GM21723 (cell line): ENCODE data around the gene UMPS.
"Not testable (repeated sequence)": the region's sequence is repeated elsewhere in the genome, so short reads cannot be mapped to it uniquely, and the experiment has no call there.

Source experiments
- ATAC-seq: cut with Tn5 transposase; IDR thresholded peaks from one replicate; pipeline ENCODE4 v1.9.1; 2021; ENCODE audit warnings: mild to moderate bottlenecking, moderate library complexity; ENCODE audit not compliant: unreplicated experiment

UMPS gene

DNA sequence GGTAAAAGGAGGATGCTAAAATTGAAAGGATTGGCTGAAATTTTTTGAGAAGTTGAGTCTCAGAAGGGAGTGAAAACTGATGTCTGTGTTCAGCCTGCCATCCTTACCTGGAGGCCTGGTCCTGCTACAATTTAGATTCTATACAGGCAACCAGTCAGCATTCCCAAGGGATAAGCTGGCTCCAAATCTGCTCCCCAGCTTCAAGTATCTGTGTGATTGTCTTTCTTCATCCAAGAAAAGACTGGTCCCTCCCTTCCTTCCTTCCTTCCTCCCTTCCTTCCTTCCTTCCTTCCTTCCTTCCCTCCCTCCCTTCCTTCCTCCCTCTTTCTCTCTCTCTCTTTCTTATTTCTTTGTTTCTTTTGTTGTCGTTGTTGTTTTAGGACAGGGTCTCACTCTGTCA lies 24.7 kb upstream of the UMPS start:
- no peak for ATAC-seq

DNA sequence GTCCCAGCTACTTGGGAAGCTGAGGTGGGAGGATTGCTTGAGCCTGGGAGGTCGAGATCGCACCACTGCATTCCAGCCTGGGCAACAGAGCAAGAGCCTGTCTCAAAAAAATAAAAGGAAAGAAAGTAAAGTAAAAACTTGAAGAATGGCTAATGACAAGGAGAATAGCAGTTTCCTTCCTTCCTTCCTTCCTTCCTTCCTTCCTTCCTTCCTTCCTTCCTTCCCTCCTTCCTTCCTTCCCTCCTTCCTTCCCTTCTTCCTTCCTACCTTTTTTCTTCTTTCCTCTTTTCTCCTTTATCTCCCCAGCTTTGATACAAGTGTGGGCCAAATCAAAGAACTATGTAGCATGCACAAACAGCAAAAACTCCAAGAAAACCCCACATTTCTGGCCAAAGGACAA lies 23.0 kb upstream of the UMPS start:
- not testable (repeated sequence) for ATAC-seq

DNA sequence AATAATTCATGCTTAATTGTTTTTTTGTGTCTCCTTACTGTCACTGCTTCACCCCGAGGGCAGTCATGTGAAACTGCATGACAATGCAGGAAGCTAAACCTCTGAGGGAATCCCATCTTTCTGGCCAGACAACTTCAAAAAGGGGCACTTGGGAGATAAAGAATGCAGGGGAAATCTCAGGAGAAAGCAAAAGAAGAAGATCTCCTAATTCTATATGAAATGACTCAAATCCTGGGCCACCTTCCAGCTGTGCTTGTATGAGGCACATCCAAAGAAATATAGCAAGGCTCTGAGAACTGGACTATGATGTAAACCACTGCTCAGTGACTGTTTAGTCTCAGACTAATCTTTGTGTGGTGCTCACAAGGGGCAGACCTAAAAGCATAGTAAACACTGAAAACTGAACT lies 22.6 kb upstream of the UMPS start:
- no peak for ATAC-seq

DNA sequence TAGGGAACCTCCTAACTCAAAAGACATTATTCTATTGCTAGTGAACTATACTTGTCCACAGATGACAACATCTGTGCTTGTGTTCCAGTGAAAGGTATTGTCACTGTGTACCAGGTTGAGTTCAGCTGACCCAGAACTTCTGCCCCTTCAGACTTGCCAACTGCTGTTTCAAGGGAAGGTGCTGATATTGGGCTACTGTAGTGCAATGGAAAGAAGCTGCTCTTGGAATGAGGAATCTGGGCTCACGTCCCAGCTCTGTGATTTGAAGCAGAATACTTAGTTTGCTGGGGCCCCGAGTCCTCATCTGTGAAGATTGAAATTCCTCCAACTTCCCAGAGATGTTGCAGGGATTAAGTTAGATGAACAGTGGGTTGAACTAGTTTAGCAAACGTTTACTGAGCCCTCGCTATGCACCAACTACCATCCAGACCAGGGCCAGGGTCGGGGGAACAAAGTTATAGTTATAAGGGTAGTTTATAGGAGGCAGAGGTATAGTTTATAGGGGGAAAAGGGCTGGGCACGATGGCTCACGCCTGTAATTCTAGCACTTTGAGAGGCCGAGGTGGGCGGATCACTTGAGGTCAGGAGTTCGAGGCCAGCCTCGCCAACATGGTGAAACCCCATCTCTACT lies 15.9 kb upstream of the UMPS start:
- ATAC-seq, result no peak

DNA sequence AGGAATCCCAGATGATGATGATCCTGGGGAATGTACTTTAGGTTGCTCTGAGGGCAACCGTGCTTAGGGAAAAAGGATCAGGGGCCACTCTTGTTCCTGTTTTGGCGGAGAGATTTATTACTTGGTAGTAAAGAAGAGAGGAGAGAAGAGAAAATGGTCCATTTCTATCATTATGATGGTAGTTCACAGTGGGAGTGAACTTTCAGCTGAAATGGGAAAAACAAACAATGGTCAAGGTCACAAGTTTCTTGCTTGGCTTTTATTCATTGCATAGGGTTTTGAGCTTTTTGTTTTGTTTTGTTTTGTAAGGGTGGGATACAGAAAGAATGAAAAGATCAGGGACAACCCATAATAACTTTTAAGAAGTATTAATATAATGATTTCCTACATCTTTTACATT lies 7.7 kb upstream of the UMPS start:
- no peak for ATAC-seq

DNA sequence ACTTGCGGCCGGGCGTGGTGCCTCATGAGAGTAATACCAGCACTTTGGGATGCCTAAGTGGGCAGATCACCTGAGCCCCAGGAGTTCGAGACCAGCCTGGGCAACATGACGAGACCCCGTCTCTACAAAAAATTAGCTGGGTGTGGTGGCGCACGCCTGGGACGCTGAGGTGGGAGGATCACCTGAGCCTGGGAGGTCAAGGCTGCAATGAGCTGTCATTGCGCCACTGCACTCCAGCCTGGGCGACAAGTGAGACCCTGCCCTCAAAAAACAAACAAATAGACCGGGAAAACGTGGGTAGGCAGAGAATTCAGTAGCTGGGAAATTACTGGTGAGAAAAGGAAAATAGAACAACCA lies 667 bp downstream of the UMPS start:
- ATAC-seq, result no peak

DNA sequence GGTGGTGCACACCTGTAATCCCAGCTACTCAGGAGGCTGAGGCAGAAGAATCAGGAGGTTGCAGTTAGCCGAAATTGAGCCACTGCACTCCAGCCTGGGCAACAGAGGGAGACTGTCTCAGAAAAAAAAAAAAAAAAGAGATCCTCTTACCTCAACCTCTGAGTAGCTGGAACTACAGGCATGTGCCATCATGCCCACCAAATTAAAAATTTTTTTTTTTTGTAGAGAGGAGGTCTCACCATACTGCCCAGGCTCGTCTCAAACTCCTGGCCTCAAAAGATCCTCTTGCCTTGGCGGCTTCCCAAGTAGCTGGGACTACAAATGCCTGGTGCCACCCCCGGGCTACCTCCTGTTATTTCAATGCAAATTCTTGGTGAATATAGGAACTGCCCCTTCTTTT lies 1.5 kb downstream of the UMPS start:
- ATAC-seq, result no peak

DNA sequence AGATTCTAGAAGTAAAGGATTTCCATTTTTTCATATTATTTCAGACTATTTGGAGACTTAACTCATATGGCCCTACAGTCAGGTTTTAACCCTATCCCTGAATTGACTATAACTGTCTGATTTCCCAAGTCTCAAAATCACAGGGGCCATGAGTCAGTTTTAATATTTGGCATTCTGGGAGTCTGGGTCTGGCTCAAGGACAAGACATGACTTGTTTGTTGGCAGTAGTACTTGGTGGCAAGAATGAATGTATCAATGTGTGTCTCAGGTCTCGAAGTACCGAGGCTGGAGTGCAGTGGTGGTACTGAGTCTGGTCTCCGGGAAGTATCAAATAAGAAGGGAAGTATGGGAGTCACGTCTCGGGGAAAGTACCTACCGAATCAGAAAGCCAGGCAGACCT lies 10.8 kb downstream of the UMPS start:
- no peak for ATAC-seq

DNA sequence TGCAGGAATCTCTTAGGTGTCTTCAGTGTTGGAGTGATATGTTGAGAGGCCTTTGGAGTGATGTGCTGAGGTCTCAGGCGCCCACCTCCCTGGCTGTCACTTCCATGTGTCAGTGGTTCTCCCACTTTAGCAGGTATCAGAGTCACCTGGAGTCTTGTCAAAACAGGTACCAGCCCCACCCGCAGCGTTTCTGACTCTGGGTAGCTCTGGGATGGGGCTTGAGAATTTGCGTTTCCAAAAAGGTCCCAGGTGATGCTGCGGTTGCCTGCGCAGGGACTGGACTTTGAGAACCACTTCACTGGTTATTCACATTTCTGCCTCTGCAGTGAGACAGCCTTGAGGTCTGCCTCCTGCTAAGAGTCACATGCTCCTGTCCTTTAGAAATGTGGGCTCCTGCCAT lies 15.5 kb downstream of the UMPS start:
- ATAC-seq, result no peak

DNA sequence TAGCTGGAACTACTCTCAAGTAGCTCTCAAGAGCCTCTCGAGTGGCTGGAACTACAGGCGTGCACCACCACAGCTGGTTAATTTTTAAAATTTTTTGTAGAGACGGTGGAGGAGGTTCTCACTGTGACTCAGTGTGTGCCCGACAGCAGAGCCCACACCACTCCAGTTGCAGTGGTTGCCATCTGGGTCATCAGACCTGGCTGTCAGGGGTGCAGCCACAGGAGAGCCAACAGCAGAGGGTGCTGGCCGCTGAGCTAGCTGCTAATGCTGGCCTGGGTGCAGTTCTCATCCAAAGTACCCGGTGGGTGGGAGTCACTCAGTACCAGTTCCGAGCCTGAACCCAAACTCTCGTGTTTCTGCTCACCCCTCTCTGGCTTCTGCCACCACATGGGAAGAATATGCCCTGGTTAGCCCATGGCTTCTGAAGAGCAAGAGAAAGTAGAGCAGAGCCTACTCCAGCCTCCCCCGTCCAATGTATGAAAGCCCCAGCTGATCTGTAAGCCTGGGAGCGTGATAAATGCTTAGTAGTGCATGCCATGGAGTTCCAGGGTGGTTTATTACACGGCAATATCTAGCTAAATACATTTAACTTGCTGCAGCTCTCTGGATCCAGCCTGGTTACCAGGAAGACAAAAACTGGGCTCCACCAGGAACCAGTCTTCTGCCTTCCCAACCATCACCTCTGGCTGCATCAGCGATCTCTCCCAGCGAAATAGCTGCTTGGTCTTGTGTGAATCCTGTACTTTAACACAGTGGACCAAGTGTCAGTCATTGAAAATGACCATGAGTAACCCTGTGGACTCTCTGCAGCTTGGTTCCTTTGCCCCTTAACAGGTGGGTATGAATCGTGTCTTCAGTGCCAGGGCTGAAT lies 17.1 kb downstream of the UMPS start:
- no peak for ATAC-seq

DNA sequence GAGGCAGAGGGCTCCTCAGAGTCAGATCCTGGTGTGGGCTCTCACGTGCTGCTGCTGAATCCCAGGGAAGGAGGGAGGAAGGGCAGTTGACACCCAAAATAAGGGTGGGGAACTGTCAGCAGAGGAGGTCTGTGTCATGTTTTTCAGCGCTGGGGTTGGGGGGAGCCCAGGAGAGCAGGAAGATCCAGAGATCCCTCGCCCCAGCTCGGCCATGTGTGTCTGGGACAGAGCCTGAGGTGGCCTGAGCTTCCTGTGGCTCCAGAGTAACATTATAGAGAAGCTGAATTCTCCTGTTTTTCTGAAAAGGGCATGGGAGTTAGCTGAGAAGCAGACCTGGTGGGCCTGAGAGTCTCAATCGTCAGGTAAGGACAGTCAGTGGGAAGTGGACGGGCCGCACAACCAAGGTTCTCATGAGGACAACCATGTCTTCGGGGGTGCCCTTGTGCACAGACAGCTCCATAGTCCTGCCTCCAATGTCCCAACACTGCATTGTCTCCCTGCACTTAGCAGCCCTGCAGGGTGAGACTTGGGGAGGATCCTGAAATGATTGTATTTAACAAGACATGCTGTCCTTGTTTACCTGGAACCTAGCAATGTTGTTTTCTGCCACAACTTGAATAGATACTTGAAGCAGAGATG lies 18.4 kb downstream of the UMPS start:
- ATAC-seq, result no peak

DNA sequence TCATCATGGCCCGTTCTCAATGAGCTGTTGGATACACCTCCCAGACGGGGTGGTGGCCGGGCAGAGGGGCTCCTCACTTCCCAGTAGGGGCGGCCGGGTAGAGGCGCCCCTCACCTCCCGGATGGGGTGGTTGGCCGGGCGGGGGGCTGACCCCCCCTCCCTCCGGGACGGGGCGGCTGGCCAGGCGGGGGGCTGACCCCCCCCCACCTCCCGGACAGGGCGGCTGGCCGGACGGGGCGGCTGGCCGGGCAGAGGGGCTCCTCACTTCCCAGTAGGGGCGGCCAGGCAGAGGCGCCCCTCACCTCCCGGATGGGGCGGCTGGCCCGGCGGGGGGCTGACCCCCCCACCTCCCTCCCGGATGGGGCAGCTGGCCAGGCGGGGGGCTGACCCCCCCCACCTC lies 19.6 kb downstream of the UMPS start:
- not testable (repeated sequence) for ATAC-seq

DNA sequence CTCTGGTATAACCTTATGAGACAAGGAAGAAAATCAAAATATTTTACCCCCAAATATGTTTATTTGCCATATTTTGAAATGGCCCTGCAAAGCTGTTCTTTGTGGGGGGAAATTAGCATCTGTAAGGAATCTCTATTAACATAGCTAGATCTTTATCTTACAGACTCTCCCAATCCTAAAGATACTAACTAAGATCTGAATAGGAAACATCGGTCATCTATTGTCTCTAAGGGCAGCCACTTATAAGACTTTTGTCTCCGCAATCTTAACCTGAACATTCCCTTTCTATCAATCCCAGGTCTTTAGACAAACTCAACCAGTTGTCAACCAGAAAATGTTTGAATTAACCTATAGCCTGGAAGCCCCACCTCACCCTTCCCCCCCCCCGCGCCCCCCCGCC lies 21.2 kb downstream of the UMPS start:
- ATAC-seq, result no peak

DNA sequence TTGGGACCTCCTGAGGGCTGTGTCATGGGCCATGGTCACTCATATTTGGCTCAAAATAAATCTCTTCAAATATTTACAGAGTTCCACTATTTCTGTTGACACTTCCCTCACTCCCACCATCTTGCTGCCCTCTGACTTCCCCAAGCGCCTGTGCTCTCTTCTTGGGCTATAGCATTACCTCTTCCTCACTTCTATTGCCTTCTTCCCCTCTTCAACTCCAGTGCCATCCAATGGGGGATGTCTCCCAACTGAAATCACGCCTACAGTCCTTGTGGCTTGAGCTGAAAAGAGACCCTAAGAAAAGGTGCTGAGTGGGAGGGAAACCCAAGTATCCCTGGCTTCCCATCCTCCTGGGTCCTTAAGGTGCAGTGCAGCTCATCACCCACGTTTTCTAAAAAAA lies 21.8 kb downstream of the UMPS start:
- no peak for ATAC-seq

DNA sequence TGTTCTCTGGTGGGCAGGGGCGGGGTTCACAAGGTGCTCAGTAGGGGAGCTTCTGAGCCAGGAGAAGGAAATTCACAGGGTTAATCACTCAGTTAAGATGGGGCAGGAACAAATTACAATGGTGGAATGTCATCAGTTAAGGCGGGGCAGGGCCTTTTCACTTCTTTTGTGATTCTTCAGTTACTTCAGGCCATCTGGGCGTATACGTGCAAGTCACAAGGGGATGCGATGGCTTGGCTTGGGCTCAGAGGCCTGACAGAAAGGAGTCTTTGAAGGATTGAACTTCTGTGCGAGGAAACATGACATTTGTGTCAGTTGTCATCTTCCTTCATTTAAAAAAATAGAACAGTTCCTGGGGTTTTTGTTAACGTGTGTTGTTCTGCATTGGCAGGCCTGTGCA lies 27.7 kb downstream of the UMPS start:
- ATAC-seq, result not testable (repeated sequence)

DNA sequence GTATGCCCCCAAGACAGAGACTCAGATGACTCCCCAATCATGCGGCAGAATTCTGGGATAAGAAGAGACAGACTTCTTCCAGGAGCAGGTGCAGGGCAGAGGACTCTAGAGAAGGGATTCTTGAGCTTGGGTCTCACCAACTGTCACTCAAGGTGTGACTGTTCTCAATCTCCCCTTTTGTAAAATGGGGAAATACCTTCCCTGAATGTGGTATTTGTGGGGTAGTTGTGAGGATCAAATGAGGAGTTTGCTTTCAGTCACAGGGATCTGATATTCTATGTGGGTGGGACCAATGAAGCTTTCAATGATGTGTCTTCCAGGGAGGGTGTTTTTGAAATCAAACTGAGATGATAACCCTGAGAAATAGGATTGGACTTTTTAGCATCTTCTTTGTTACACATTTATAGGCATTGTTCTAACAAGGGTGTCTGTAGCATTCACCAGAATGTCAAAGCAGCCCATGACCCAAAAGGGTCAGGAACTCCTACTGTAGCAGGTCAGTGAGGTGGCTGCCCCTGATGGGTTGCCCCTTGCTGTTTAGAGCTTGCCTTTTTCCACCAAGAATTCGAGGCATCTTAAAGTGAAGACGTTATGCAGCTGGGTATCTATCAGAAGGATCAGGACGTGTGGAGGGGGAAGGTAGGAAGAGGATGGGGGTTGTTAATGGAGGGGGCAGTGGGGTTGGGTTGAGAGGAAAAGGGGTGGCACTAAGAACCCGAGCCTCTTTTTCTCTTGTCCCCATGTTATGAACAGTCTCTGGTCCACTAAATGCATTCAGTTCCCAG lies 28.8 kb downstream of the UMPS start:
- no peak for ATAC-seq

DNA sequence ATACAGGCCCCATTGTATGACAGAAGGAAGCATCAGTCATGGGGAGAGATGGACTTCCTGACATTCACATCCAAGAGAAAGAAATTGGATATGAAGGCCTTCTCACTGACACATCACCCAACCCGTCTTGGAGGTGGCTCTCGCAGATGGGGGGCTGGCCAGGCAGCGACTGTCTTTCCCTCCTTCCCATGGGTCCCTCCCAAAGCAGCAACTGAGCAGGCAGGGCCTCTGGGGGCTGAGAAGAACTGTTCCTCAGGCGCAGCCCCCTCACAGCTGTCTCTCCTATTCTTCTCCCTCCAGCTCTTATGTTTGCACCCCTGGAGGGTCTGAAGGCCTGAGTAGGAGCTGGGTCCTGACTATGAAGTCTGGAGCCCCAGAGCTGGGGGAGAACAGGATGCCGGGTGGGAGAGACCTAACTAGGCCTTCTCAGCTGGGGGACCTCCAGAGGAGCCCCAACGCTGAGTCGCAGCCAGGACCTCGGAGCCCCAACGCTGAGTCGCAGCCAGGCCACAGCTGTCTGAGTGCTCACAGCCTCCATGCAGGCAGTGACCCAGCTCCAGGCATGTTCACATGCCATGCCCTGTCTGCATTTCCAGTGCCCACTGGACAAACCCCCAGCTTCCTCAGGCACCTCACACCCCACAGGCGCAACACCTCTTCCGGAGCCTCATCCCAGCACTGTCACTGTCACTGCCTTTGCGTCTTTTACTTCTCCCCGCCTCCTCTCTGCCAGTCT lies 29.6 kb downstream of the UMPS start:
- ATAC-seq, result no peak

DNA sequence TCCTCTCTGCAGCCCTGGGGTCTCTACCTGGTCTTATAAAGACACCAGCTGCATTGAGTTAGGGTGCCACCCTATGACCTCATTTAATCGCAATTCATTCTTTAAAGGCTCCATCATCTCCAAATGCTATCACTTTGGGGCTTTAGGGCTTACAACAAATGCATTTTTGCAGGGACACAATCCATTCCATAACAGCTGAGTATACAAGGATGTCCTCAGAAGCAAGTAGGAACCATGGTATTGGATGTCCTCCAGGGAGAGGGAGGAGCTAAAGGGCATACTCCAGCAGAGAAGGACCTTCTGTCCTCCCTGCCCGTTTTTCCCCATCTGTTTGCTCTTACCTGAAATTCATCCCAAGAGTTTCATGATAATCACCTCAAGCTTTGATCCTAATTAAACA lies 30.3 kb downstream of the UMPS start:
- ATAC-seq, result no peak

DNA sequence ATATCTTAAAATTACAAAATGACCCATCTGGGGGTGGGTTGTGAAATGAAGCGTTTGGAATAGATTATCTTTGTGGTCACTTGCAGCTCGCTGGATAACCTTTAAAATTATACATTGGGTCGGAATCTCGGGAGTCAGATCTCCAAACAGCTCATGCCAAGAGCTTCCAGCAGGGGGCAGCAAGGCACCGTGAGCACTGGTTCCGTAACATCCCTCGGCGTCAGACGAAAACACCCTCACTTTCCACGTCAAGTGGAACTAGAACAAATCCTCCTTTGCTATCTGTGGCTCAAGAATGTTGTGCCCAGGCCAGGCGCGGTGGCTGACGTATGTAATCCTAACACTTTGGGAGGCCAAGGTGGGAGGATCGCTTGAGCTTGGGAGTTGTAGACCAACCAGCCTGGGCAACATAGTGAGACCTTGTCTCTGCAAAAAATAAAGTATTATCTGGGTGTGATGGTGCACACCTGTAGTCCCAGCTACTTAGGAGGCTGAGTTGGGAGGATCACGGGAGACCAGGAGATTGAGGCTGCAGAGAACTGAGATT lies 31.1 kb downstream of the UMPS start:
- ATAC-seq, result no peak

DNA sequence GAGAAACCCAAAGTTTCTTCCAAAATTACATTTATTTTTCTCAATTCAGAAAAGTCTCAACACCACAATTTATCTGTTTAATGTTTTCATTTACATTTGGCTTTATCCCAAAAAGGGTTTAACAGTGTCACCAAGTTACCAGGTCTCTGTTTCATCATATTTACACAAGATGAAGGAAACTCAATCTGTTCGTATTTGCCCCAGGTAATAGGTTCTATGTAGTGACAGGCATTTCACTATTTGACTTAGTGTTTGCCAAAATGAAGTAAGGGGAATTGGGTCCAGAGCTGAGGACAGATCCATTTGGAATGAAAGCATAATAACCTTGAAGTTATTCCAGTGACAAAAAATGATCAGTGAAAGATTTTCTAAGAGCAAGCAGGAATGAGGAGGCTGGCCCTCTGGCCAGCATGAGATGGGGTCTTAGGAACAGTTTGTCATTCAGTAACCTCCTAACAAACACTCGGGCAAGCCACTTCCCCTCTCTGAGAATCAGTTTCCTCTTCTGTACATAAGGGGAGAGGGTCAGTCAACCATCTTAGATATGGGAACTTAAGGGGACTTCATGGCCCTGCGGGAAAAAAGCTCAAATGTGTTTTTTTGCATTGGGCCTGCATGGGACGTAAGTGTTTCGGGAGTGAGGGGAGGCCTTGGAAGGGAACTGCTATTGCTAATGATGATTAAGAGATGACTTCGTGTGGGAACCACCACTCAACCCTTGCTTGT lies 31.8 kb downstream of the UMPS start:
- no peak for ATAC-seq
